GM10847 (cell line): ENCODE measurements around the gene MRPL32.

Experiments
- POLR2A ChIP-seq: IDR thresholded peaks from 2 replicates; pipeline ENCODE4 v1.6.1; 2011; ENCODE audit not compliant: insufficient read length; ENCODE audit errors: extremely low read depth

The MRPL32 gene

GRCh38 chr7:42931834-42932651 lies at the start of gene MRPL32, which contains the start of gene PSMA2:
TSS of gene MRPL32 (plus strand) at chr7:42932376. CDS start at chr7:42932387, 11 bp downstream.
TSS of gene PSMA2 (minus strand) at chr7:42932174. CDS start at chr7:42932158, 16 bp downstream.
- peak; percentile 71 for TF ChIP-seq POLR2A

GRCh38 chr7:42883950-42884349 lies 48.2 kb upstream of the MRPL32 start:
- no peak for TF ChIP-seq POLR2A

GRCh38 chr7:42886129-42886528 lies 46.0 kb upstream of the MRPL32 start:
- no peak for TF ChIP-seq POLR2A

GRCh38 chr7:42886893-42887505 lies 45.2 kb upstream of the MRPL32 start:
- TF ChIP-seq POLR2A: no peak

- no peak for TF ChIP-seq POLR2A
These were observed 38.6 kb upstream of the MRPL32 start for GRCh38 chr7:42893346-42894240.

- no peak for TF ChIP-seq POLR2A
These were observed 31.3 kb upstream of the MRPL32 start for GRCh38 chr7:42900842-42901241.

- TF ChIP-seq POLR2A: no peak
These were observed 29.8 kb upstream of the MRPL32 start for GRCh38 chr7:42902331-42902730.

- no peak for TF ChIP-seq POLR2A
These were observed 26.0 kb upstream of the MRPL32 start for GRCh38 chr7:42906181-42906580.

GRCh38 chr7:42907316-42907715 lies 24.9 kb upstream of the MRPL32 start:
- no peak for TF ChIP-seq POLR2A

GRCh38 chr7:42910306-42910705 lies 21.9 kb upstream of the MRPL32 start:
- no peak for TF ChIP-seq POLR2A

- peak; percentile 50 for TF ChIP-seq POLR2A
These were observed 20.4 kb upstream of the MRPL32 start, which contains the start of gene C7orf25 for GRCh38 chr7:42911454-42912447. TSS of gene C7orf25 (minus strand) at chr7:42912070. CDS start at chr7:42910900, 1,170 bp downstream.

- no peak for TF ChIP-seq POLR2A
These were observed 18.6 kb upstream of the MRPL32 start for GRCh38 chr7:42913591-42913990.

GRCh38 chr7:42914009-42914408 lies 18.2 kb upstream of the MRPL32 start:
- no peak for TF ChIP-seq POLR2A

GRCh38 chr7:42914421-42915045 lies 17.6 kb upstream of the MRPL32 start:
- TF ChIP-seq POLR2A: no peak

- TF ChIP-seq POLR2A: no peak
These were observed 16.8 kb upstream of the MRPL32 start for GRCh38 chr7:42915356-42915755.
